Neural progenitor cell (in vitro differentiated cells): ENCODE measurements around the gene POU3F3. TPM values are rescaled to one million over a fixed set of nuclear protein-coding genes. Genes with fewer than 3 reads are reported as not detected.

Source experiments
- DNase-seq: peaks from one replicate; pipeline ENCODE4 v3.0.0-alpha.2; 2016; ENCODE audit warnings: low spot score
- H2AFZ ChIP-seq: fragments of 200-600 bp; sonication (generic); replicated peaks from 2 replicates; pipeline ENCODE4 v1.6.1; 2016; ENCODE audit warnings: antibody characterized with exemption
- H3F3A ChIP-seq: fragments of 200-600 bp; sonication (generic); 2 replicates; pipeline ENCODE4 v1.6.1; 2016; ENCODE audit warnings: antibody characterized with exemption, low read depth
- H3K27ac ChIP-seq: fragments of 200-600 bp; sonication (generic); 2 replicates; pipeline ENCODE4 v1.5.1; 2016; ENCODE audit warnings: mild to moderate bottlenecking
- H3K27me3 ChIP-seq: fragments of 200-600 bp; sonication (generic); 2 replicates; pipeline ENCODE4 v1.6.1; 2016; ENCODE audit warnings: mild to moderate bottlenecking, moderate library complexity
- H3K36me3 ChIP-seq: fragments of 200-600 bp; sonication (generic); 2 replicates; pipeline ENCODE4 v1.5.1; 2016
- H3K4me1 ChIP-seq: fragments of 200-600 bp; sonication (generic); 2 replicates; pipeline ENCODE4 v1.6.1; 2016; ENCODE audit warnings: mixed run types
- H3K4me2 ChIP-seq: fragments of 200-600 bp; sonication (generic); 2 replicates; pipeline ENCODE4 v1.6.1; 2016
- H3K4me3 ChIP-seq: fragments of 200-600 bp; sonication (generic); 2 replicates; pipeline ENCODE4 v1.5.1; 2016
- H3K79me2 ChIP-seq: fragments of 200-600 bp; sonication (generic); 2 replicates; pipeline ENCODE4 v1.6.1; 2016; ENCODE audit warnings: low read depth
- H3K9ac ChIP-seq: fragments of 200-600 bp; sonication (generic); 2 replicates; pipeline ENCODE4 v1.6.1; 2016
- H3K9me3 ChIP-seq: fragments of 200-600 bp; sonication (generic); 2 replicates; pipeline ENCODE4 v1.5.1; 2016; ENCODE audit warnings: low read depth
- H4K20me1 ChIP-seq: fragments of 200-600 bp; sonication (generic); 2 replicates; pipeline ENCODE4 v1.6.1; 2016; ENCODE audit warnings: low read depth
- H3K27ac Mint-ChIP-seq: 3 replicates; pipeline ENCODE4 v1.8.0; 2021; ENCODE audit warnings: mixed read lengths
- H3K27me3 Mint-ChIP-seq: 2 replicates; pipeline ENCODE4 v1.8.0; 2022; ENCODE audit warnings: low read depth, mild to moderate bottlenecking, inconsistent platforms, moderate library complexity, mixed read lengths; ENCODE audit not compliant: insufficient read depth
- H3K36me3 Mint-ChIP-seq: 3 replicates; pipeline ENCODE4 v1.8.0; 2021; ENCODE audit warnings: mixed read lengths
- H3K4me1 Mint-ChIP-seq: 3 replicates; pipeline ENCODE4 v1.8.0; 2021; ENCODE audit warnings: mixed read lengths
- H3K4me3 Mint-ChIP-seq: 3 replicates; pipeline ENCODE4 v1.8.0; 2021; ENCODE audit warnings: mild to moderate bottlenecking, moderate library complexity, mixed read lengths
- H3K9me3 Mint-ChIP-seq: 3 replicates; pipeline ENCODE4 v1.8.0; 2020; ENCODE audit warnings: mixed read lengths
- EZH2 ChIP-seq: fragments of 200-600 bp; sonication (generic); IDR thresholded peaks from 2 replicates; pipeline ENCODE4 v1.6.1; 2017; ENCODE audit warnings: antibody characterized with exemption, mild to moderate bottlenecking, moderate library complexity
- EZH2phosphoT487 ChIP-seq: fragments of 200-600 bp; sonication (generic); IDR thresholded peaks from 2 replicates; pipeline ENCODE4 v1.6.1; 2017; ENCODE audit warnings: antibody characterized with exemption
- total RNA-seq: library from RNA; depleted of rRNA; stranded (reverse); fragments of >200 nt; gene quantifications from 2 replicates; pipeline ENCODE4 v1.2.3, GENCODE V29; 2015; ENCODE audit warnings: low replicate concordance
- TF ChIP-seq, protein P1 (sequence below): fragments of 200-600 bp; sonication (generic); IDR thresholded peaks from 2 replicates; pipeline ENCODE4 v1.5.1; 2017; ENCODE audit warnings: antibody characterized with exemption, mild to moderate bottlenecking

Gene POU3F3
- 0.25 TPM in 1 of 2 replicates, not detected in the other for total RNA-seq

DNA sequence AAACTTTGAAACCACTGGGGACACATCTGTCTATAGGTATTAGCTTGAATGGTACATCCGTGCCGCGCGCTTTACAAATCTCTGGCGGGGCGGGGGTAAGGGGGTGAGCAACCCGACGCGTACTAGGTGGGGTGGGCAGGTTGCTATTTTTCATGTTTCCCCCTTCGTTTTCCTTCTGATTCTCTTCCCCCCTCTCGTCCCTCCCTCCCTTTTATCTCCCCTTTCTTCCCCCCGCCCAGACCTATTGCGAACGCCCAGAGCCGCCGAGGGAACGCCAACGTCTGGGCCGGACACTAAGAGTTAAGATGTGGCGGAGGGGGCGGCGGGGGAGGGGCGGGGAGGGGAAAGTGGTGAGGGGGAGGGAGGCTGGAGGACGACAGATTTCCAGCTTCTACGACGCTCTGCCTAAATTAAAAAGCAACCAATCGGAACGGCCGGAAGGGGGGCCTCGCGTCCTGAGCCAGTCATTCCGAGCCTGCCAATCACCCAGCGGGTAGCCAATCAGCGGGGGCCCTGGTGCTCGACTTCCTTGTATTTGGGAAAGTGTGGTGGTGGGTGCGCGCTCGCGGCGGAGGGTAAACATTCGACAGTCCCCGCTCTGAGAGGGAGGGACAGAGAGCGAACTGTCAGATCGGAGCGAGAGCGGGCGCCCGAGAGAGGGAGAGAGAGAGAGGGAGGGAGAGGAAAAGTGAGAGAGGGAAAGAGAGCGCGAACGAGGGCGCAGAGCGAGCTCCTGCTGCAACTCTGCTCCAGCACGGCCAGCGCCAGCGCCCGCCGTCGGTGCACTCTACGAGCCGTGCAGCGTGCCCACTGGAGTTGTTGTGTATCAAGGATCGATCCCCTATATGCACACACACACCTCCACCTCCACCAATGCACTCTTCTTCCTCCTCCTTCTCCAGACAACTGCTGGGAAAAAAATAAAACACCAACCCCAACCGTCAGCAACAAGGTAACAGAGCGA lies at the start of gene POU3F3:
Gene POU3F3 (plus strand): TSS at position 582 of the 964 bp plus-strand sequence. CDS start 1,396 bp downstream, outside the sequence.
- H3K27me3 ChIP-seq = peaks cover 97% of the 10 kb centered on the region
- no peak within 1 kb of the TSS for H3K27ac ChIP-seq
- Mint-ChIP-seq H3K4me1 (peaks cover 27% of the 10 kb centered on the region), H3K27ac (peak within 1 kb of the TSS; percentile 99), H3K9me3 (no peaks in the 10 kb centered on the region), H3K27me3 (peaks cover 33% of the 10 kb centered on the region), H3K36me3 (peaks cover 22% of the 10 kb centered on the region), H3K4me3 (peak within 1 kb of the TSS; percentile 99)
- peaks cover 61% of the 10 kb centered on the region for H4K20me1 ChIP-seq
- H3K4me1 ChIP-seq = peaks cover 28% of the 10 kb centered on the region
- H3F3A ChIP-seq = peaks cover 70% of the 10 kb centered on the region
- peak; percentile 97 for DNase-seq
- H3K9ac ChIP-seq = no peak within 1 kb of the TSS
- no peaks in the 10 kb centered on the region for H3K79me2 ChIP-seq
- peak within 1 kb of the TSS; percentile 87 for H3K4me2 ChIP-seq
- H2AFZ ChIP-seq = peak within 1 kb of the TSS; percentile 81
- H3K4me3 ChIP-seq = peak within 1 kb of the TSS; percentile 84
- H3K36me3 ChIP-seq = no peaks in the 10 kb centered on the region
- no peaks in the 10 kb centered on the region for H3K9me3 ChIP-seq
- TF ChIP-seq, protein P1, sequence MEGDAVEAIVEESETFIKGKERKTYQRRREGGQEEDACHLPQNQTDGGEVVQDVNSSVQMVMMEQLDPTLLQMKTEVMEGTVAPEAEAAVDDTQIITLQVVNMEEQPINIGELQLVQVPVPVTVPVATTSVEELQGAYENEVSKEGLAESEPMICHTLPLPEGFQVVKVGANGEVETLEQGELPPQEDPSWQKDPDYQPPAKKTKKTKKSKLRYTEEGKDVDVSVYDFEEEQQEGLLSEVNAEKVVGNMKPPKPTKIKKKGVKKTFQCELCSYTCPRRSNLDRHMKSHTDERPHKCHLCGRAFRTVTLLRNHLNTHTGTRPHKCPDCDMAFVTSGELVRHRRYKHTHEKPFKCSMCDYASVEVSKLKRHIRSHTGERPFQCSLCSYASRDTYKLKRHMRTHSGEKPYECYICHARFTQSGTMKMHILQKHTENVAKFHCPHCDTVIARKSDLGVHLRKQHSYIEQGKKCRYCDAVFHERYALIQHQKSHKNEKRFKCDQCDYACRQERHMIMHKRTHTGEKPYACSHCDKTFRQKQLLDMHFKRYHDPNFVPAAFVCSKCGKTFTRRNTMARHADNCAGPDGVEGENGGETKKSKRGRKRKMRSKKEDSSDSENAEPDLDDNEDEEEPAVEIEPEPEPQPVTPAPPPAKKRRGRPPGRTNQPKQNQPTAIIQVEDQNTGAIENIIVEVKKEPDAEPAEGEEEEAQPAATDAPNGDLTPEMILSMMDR = no peak
- TF ChIP-seq EZH2phosphoT487 (no peak), EZH2 (no peak)

DNA sequence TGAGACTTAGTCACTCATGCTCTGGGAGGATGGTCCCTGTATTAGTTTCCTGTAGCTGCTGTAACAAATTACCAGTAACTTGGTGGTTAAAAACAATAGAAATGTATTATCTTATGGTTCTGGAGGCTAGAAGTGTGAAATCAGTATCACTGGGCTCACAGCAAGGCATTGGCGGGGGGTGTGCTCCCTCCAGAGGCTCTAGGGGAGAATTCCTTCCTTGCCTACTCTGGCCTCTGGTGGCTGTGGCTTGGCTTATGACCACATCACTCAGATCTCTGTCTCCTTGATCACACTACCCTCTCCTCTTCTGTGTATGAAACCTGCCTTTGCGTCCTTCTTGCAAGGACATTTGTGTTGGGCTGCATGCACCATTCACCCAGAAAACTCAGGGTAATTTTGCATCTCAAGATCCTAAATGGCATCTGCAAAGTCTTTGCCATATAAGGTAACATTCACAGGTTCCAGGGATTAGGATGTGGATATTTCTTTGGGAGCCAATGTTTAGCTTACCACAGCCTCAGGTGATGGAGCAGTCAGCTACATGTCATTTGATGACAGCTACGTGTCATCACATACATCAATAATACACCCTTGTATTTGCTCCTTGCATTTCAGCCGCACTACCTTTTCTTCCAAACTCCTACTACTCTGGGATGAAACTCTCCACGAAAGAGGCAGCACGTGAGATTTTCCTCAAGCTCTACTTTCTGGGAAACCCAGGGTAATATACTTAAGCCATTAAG lies 49.6 kb upstream of the POU3F3 start:
- Histone ChIP-seq H3K9ac (no peak overlapping the region), H4K20me1 (no peaks in the 10 kb centered on the region), H3K27ac (no peak overlapping the region), H3K4me2 (no peak overlapping the region), H2AFZ (no peak overlapping the region), H3K4me3 (no peak overlapping the region), H3K9me3 (no peaks in the 10 kb centered on the region), H3K4me1 (no peaks in the 10 kb centered on the region), H3K36me3 (no peaks in the 10 kb centered on the region), H3K27me3 (no peaks in the 10 kb centered on the region), H3K79me2 (no peaks in the 10 kb centered on the region), H3F3A (no peaks in the 10 kb centered on the region)
- H3K4me1 Mint-ChIP-seq = peaks cover 10% of the 10 kb centered on the region
- H3K27me3 Mint-ChIP-seq = peaks cover 5% of the 10 kb centered on the region
- peak; percentile 38 for DNase-seq
- no peak for TF ChIP-seq EZH2
- no peak for TF ChIP-seq EZH2phosphoT487
- TF ChIP-seq, protein P1 = peak; percentile 38
- H3K9me3 Mint-ChIP-seq = peaks cover 15% of the 10 kb centered on the region
- no peak overlapping the region for H3K27ac Mint-ChIP-seq
- peaks cover 50% of the 10 kb centered on the region for H3K36me3 Mint-ChIP-seq
- H3K4me3 Mint-ChIP-seq = no peak overlapping the region

DNA sequence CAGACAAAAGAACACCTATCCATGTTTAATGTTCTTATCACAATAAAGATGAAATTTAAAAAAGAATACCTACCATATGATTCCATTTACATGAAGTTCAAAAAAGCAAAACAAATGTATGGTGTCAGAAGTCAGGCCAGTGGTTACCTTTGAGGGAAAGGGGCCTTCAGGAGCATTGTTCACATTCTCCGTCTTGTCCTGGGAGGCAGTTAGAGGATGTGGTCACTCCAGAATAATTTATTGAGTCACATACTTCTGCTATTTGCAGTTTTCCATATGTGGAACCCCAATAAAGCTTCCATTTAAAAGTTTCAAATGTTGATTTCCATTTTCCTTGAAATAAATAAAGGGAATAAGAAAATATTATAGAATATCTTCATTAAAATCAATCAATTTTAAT lies 41.6 kb upstream of the POU3F3 start:
- H3K4me3 Mint-ChIP-seq = no peak overlapping the region
- H3K27me3 Mint-ChIP-seq = no peaks in the 10 kb centered on the region
- TF ChIP-seq, protein P1 = no peak
- TF ChIP-seq EZH2phosphoT487 = no peak
- H2AFZ ChIP-seq = no peak overlapping the region
- H3K9me3 Mint-ChIP-seq = peaks cover 18% of the 10 kb centered on the region
- H3K36me3 ChIP-seq = no peaks in the 10 kb centered on the region
- no peak overlapping the region for H3K4me2 ChIP-seq
- no peak for DNase-seq
- H3K9me3 ChIP-seq = no peaks in the 10 kb centered on the region
- H3F3A ChIP-seq = no peaks in the 10 kb centered on the region
- no peaks in the 10 kb centered on the region for H3K27me3 ChIP-seq
- H3K27ac Mint-ChIP-seq = peak overlapping the region; percentile 51
- H3K27ac ChIP-seq = no peak overlapping the region
- H3K4me1 Mint-ChIP-seq = peaks cover 18% of the 10 kb centered on the region
- no peaks in the 10 kb centered on the region for H3K79me2 ChIP-seq
- H3K4me1 ChIP-seq = no peaks in the 10 kb centered on the region
- peaks cover 55% of the 10 kb centered on the region for H3K36me3 Mint-ChIP-seq
- H3K4me3 ChIP-seq = no peak overlapping the region
- H3K9ac ChIP-seq = no peak overlapping the region
- no peaks in the 10 kb centered on the region for H4K20me1 ChIP-seq
